Fibroblast of lung (primary cell): ENCODE data around the gene GORAB. TPM values are rescaled to one million over a fixed set of nuclear protein-coding genes. Genes with fewer than 3 reads are reported as not detected.

Experiments used
- DNase-seq, 2 donors: peaks; one replicate each; pipeline versions ENCODE4 v3.0.0 to v3.0.0-alpha.2; 2010; ENCODE audit warnings: low read depth in 2 of 2
- H2AFZ ChIP-seq: 2 replicates; pipeline ENCODE4 v1.5.1; 2012; ENCODE audit warnings: low read length, control low read depth, inconsistent platforms
- H3K27ac ChIP-seq: 2 replicates; pipeline ENCODE4 v1.5.1; 2011; ENCODE audit warnings: low read length, control low read depth; ENCODE audit not compliant: insufficient read depth
- H3K27me3 ChIP-seq: 2 replicates; pipeline ENCODE4 v1.5.1; 2011; ENCODE audit warnings: mild to moderate bottlenecking, low read length; ENCODE audit not compliant: control insufficient read depth, insufficient read depth
- H3K36me3 ChIP-seq: 2 replicates; pipeline ENCODE4 v1.5.1; 2011; ENCODE audit warnings: low read length; ENCODE audit not compliant: control insufficient read depth, insufficient read depth
- H3K4me1 ChIP-seq: 2 replicates; pipeline ENCODE4 v1.5.1; 2011; ENCODE audit warnings: low read length; ENCODE audit not compliant: control insufficient read depth, insufficient read depth; ENCODE audit errors: extremely low read depth
- H3K4me2 ChIP-seq: 2 replicates; pipeline ENCODE4 v1.5.1; 2011; ENCODE audit warnings: low read length, control low read depth; ENCODE audit not compliant: insufficient read depth; ENCODE audit errors: extremely low read depth
- H3K4me3 ChIP-seq, 4 experiments: fragments of 200-600 bp in 1 of 4; sonication (generic) in 1 of 4; replicated peaks in 1 of 4; 2 replicates each; pipeline ENCODE4 v1.5.1; 2011 to 2016; ENCODE audit warnings: low read length in 4 of 4, low read depth in 3 of 4, mild to moderate bottlenecking in 3 of 4, control low read depth in 2 of 4, inconsistent platforms in 1 of 4, mixed read lengths in 1 of 4; ENCODE audit not compliant: insufficient read depth in 1 of 4; ENCODE audit errors: control extremely low read depth in 1 of 4
- H3K79me2 ChIP-seq: 2 replicates; pipeline ENCODE4 v1.5.1; 2012; ENCODE audit warnings: mild to moderate bottlenecking, low read length, inconsistent platforms; ENCODE audit not compliant: control insufficient read depth, insufficient read depth
- H3K9ac ChIP-seq: 2 replicates; pipeline ENCODE4 v1.5.1; 2011; ENCODE audit warnings: mild to moderate bottlenecking, low read length, control low read depth; ENCODE audit not compliant: insufficient read depth
- H3K9me3 ChIP-seq: 2 replicates; pipeline ENCODE4 v1.5.1; 2012; ENCODE audit warnings: low read depth, low read length; ENCODE audit not compliant: control insufficient read depth, insufficient read depth
- H4K20me1 ChIP-seq: 2 replicates; pipeline ENCODE4 v1.5.1; 2011; ENCODE audit warnings: low read length; ENCODE audit not compliant: control insufficient read depth, insufficient read depth; ENCODE audit errors: extremely low read depth
- CTCF ChIP-seq, 2 donors: IDR thresholded peaks in 1 of 2; conservative IDR thresholded peaks in 1 of 2; 1 replicate in 1 of 2; 2 replicates in 1 of 2; pipeline ENCODE4 v1.5.1; 2011 to 2012; ENCODE audit warnings: low read length in 2 of 2, control low read depth in 1 of 2, inconsistent platforms in 1 of 2, low read depth in 1 of 2, mild to moderate bottlenecking in 1 of 2
- EZH2 ChIP-seq: IDR thresholded peaks from 2 replicates; pipeline ENCODE4 v1.5.1; 2012; ENCODE audit warnings: low read length, control low read depth, mild to moderate bottlenecking; ENCODE audit errors: missing control alignments
- polyA plus RNA-seq, 2 donors: library from polyadenylated mRNA; depleted of rRNA in 1 of 2; stranded (reverse) in 1 of 2; unstranded in 1 of 2; fragments of >200 nt; gene quantifications; 2 replicates each; pipeline ENCODE4 v1.2.1, GENCODE V29; 2011 to 2012; ENCODE audit warnings: missing spikeins in 1 of 2
- total RNA-seq: library from RNA; depleted of rRNA; stranded (reverse); fragments of >200 nt; gene quantifications from 2 replicates; pipeline ENCODE4 v1.2.1, GENCODE V29; 2014

GORAB gene
- total and polyA plus RNA-seq, 2 donors (not counting 1 experiment from before 2014, with no cell fraction given): 17.7 to 27.6 TPM

- no peak for TF ChIP-seq EZH2
- TF ChIP-seq CTCF (conservative IDR thresholded peaks at IDR 0.05 in 1 of 2, IDR thresholded peaks at IDR 0.05 in 1 of 2; ENCODE audit: low read depth in 1 of 2, low read length in 2 of 2): no peak
- no peak for DNase-seq
Measured at GRCh38 chr1:170596701-170597100, 64.7 kb downstream of the GORAB start.

GRCh38 chr1:170598618-170599017 lies 66.7 kb downstream of the GORAB start:
- H3K27ac ChIP-seq: no peak overlapping the region
- H2AFZ ChIP-seq: no peak overlapping the region
- no peak for DNase-seq
- no peaks in the 10 kb centered on the region for H4K20me1 ChIP-seq
- no peak overlapping the region for H3K4me3 ChIP-seq
- no peaks in the 10 kb centered on the region for H3K79me2 ChIP-seq
- H3K4me2 ChIP-seq: no peak overlapping the region
- H3K9me3 ChIP-seq: no peaks in the 10 kb centered on the region
- no peaks in the 10 kb centered on the region for H3K4me1 ChIP-seq
- TF ChIP-seq CTCF (conservative IDR thresholded peaks at IDR 0.05 in 1 of 2, IDR thresholded peaks at IDR 0.05 in 1 of 2; ENCODE audit: low read depth in 1 of 2, low read length in 2 of 2) (no peak), EZH2 (no peak)
- no peaks in the 10 kb centered on the region for H3K36me3 ChIP-seq
- H3K27me3 ChIP-seq: no peaks in the 10 kb centered on the region
- no peak overlapping the region for H3K9ac ChIP-seq

More at GRCh38 chr1:170596701-170597100, 64.7 kb downstream of the GORAB start:
- Histone ChIP-seq H3K4me3 (no peak overlapping the region), H3K9me3 (no peaks in the 10 kb centered on the region), H3K27me3 (no peaks in the 10 kb centered on the region), H3K79me2 (no peaks in the 10 kb centered on the region), H2AFZ (no peak overlapping the region), H3K36me3 (no peaks in the 10 kb centered on the region), H4K20me1 (no peaks in the 10 kb centered on the region), H3K4me2 (no peak overlapping the region), H3K4me1 (peaks cover 2% of the 10 kb centered on the region), H3K27ac (no peak overlapping the region), H3K9ac (no peak overlapping the region)

DNA sequence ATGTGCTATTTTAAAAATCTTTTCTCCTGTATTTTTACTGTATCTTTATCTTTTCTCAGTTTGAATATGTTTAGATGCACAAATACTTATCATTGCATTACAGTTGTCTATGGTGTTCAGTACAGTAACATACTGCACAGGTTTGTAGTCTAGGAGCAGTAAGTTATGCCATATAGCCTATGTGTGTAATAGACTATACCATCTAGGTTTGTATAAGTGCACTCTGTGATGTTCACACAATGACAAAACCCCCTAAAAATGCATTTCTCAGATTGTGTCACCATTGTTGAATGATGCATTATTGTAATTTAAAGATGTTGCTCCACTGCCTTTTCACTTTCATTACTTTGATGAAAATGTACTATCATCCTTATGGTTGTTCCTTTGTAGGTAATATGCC lies 67.1 kb downstream of the GORAB start:
- no peak for TF ChIP-seq EZH2
- TF ChIP-seq CTCF (conservative IDR thresholded peaks at IDR 0.05 in 1 of 2, IDR thresholded peaks at IDR 0.05 in 1 of 2; ENCODE audit: low read depth in 1 of 2, low read length in 2 of 2): no peak
- Histone ChIP-seq H3K27ac (no peak overlapping the region), H3K27me3 (no peaks in the 10 kb centered on the region), H3K4me1 (no peaks in the 10 kb centered on the region), H2AFZ (no peak overlapping the region), H3K9ac (no peak overlapping the region), H3K9me3 (no peaks in the 10 kb centered on the region), H4K20me1 (no peaks in the 10 kb centered on the region), H3K4me3 (no peak overlapping the region), H3K36me3 (no peaks in the 10 kb centered on the region), H3K4me2 (no peak overlapping the region), H3K79me2 (no peaks in the 10 kb centered on the region)
- no peak for DNase-seq
